GM12874 (cell line): Measurements from ENCODE around the gene MBD6.

ENCODE experiments used
- TF ChIP-seq, protein P1 (sequence below): IDR thresholded peaks from 2 replicates; pipeline ENCODE4 v1.5.1; 2011; ENCODE audit warnings: low read depth, mild to moderate bottlenecking, control low read depth, low read length, moderate library complexity; ENCODE audit not compliant: insufficient read depth

MBD6 gene

DNA sequence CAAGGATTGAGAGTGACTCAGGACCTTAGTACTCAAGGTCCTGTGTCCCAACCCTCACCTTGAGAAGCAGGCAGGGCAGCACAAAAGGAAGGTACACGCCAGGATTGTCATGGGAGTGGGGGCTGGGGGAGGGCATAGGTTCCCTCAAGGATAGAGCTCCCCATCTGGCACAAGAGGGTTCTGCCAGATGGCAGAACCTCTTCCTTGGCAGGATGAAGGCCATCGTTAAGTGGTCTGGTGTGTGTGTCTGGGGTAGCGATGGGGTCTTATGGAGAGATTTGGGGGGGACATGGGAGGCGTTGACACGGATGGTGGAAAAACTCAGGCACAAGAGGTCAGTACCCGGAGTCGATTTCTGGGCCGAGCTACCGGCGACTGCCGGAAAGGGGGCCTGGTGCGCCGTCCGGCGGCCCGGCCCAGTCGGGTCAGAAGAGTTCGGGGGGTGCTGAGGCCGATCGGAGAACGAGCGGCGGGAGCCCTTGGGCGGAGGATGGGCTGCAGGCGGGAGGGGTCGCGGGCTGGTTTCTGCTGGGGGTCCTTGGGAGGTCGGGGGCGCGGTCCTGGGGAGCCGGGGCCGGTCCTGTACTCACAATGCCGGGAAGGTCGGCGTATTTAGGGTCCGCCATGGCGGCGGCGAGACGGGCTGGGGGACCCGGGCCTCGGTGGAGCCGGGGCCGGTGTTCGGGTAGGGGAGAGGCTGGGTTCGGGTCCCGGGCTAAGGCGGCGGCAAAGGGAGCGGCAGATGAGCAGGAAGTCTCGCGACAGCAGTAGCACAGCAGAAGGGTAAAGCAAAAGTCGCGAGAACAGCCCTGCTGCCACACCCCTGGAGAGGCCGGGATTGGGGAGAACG, 24.0 kb downstream of the MBD6 start, which contains the start of gene DCTN2:
Gene DCTN2 (minus strand): TSS at position 755 of the 850 bp plus-strand sequence. CDS start 129 bp downstream, at position 626.
- TF ChIP-seq, protein P1, sequence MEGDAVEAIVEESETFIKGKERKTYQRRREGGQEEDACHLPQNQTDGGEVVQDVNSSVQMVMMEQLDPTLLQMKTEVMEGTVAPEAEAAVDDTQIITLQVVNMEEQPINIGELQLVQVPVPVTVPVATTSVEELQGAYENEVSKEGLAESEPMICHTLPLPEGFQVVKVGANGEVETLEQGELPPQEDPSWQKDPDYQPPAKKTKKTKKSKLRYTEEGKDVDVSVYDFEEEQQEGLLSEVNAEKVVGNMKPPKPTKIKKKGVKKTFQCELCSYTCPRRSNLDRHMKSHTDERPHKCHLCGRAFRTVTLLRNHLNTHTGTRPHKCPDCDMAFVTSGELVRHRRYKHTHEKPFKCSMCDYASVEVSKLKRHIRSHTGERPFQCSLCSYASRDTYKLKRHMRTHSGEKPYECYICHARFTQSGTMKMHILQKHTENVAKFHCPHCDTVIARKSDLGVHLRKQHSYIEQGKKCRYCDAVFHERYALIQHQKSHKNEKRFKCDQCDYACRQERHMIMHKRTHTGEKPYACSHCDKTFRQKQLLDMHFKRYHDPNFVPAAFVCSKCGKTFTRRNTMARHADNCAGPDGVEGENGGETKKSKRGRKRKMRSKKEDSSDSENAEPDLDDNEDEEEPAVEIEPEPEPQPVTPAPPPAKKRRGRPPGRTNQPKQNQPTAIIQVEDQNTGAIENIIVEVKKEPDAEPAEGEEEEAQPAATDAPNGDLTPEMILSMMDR = 0 out of 2 replicates have a peak, but pooled peaks have one; percentile 16

DNA sequence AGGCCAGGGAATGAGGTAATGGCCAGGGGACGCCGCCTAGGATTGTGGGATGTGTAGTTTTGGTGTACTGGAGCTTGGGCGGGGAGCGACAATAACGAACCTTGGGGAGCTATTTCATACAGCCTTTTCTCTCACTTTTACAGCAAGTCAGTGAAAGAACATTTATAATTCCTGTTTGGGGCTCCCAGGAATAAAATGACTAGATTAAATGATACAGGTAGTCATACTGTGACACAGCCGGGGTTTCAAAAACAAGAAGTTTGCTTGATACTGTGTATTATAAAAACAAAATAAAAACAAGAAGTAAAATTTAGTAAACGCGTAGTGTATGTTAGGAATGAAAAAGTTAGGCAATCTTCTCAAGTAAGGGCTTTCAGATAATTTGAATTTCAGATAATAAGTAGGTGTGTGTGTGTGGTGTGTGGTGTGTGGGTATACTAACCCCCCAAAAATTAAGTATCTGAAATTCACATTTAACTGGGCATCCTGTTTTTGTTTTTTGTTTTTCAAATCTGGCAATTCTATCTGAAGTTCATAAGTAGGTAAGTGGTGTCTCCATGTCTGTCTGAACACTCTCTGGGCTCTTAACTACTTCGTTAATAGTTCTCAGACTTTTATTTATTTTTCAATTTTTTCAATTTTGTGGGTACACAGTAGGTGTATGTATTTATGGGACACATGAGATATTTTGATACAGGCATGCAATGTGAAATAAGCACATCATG, 24.8 kb downstream of the MBD6 start:
- TF ChIP-seq, protein P1 = no peak

DNA sequence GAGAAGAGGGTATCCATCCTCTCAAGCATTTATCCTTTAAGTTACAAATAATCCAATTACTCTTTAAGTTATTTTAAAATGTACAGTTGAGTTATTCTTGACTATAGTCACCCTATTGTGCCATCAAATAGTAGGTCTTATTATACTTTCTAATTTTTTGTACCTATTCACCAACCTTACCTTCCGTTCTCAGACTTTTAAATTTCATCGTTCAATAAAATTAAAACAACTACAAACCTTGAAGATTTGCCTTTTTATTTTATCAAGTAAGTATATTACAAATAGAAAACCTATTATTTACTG, 25.3 kb downstream of the MBD6 start:
- TF ChIP-seq, protein P1 = no peak

DNA sequence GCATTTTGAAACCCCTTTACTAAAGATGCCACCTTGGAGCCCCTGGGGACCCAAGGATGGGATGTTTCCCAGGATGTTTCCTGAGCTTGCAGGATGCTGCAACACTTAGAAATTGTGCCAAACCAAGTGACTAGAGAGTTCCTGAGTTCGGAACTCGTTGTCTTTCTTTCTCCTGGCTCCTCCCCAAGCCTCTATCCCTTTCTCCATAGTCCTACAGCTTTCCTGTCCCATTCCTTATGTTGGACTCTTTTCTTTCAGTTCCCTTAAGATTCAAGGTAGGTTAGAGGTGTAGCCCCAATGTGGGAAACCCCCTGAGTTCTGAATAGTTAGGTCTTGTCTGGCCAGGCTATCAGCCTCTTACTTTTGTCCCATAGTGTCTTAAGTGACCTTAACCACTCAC, 25.9 kb downstream of the MBD6 start:
- TF ChIP-seq, protein P1 = no peak

DNA sequence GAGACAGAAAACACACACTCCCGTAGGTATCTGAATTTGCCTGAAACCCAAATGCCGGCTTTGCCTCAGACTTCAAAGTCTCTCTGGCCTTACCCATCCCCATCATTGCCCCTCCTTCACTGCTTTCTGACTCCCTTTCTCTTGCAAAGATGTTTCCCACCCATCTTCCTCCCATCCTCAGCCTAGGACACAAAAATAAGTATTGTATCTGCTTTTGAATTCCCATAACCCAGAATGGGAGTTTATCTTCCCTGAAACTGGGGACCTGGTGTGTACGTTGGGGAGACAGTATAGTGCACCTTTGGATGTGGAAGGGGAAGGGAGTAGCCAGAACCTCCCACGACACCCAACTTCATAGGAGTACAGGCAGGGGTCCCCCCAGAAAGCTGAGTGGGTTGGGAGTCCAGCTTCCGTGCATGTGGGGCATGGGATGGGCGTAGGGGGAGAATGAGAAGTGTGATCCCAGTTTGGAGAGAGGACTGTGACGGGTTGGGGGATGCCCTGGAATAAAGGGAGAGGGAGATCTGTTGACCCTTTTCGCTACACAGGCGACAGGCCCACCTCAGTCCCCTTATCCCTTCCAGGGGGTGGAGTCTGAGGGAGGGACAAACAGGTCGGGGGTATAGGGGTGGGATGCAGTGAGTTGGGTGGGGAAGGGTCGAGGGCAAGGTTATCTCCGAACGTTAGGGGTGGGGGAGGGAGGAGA, 26.7 kb downstream of the MBD6 start:
- TF ChIP-seq, protein P1 = no peak

DNA sequence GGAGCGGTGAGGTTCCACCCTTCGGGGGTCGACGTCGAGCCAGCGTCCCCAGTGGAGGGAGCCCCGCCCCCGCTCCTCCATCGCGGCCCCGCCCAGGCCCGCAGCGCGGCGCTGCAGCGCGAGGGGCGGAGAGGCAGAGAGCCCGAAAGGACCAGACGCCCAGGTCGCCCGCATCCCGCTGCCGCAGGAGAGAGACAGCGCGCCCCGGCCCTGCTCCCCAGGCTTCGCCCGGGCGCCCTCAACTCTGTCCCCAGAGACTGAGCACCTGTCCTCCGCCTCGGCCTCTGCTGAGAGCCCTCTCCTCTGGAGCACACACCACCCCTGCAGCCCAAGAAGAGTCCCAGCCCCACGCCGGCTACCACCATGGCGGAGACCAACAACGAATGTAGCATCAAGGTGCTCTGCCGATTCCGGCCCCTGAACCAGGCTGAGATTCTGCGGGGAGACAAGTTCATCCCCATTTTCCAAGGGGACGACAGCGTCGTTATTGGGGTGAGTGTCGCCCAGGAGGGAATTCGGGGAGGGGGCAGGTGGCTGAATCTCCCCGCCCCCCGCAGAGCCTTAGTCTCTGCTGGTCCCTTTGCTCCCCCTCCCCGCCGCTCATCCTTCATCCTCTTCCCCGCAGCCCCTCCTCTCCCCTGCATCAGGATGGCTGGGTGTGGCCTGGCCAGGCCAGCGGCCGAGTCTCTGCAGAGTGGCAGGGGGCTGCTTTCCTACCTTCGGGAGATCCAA, 27.5 kb downstream of the MBD6 start, which contains the start of gene KIF5A:
Gene KIF5A (plus strand): TSS at position 136 of the 732 bp plus-strand sequence. CDS start 228 bp downstream, at position 364.
- TF ChIP-seq, protein P1 = peak; percentile 15; the same call in 1 of the 2 replicates
